Adrenal gland (tissue), 12 donors: ENCODE results near the gene COA1. TPM values are rescaled to one million over a fixed set of nuclear protein-coding genes. Genes with fewer than 3 reads are reported as not detected.

ENCODE experiments used
- DNase-seq, 7 donors: peaks; one replicate each; pipeline ENCODE4 v3.0.0-alpha.2; 2019 to 2020
- H3K27ac ChIP-seq, 5 donors: fragments of 200-600 bp; sonication (generic) in 4 of 5; 1 replicate in 3 of 5; 2 replicates in 2 of 5; pipeline versions ENCODE4 v1.5.1 to v1.8.0; 2016 to 2020; ENCODE audit warnings: mild to moderate bottlenecking in 1 of 5
- H3K27me3 ChIP-seq: fragments of 200-600 bp; 2 replicates; pipeline ENCODE4 v1.8.0; 2021
- H3K36me3 ChIP-seq, 2 donors: fragments of 200-600 bp; replicated peaks in 1 of 2; 1 replicate in 1 of 2; 2 replicates in 1 of 2; pipeline versions ENCODE4 v1.5.1 to v1.8.0; 2018 to 2022
- H3K4me1 ChIP-seq, 2 donors: fragments of 200-600 bp; replicated peaks in 1 of 2; 1 replicate in 1 of 2; 2 replicates in 1 of 2; pipeline versions ENCODE4 v1.5.1 to v1.8.0; 2018 to 2021
- H3K4me3 ChIP-seq, 4 donors: fragments of 200-600 bp; sonication (generic) in 3 of 4; one replicate each; pipeline ENCODE4 v1.5.1; 2016 to 2018
- H3K9me3 ChIP-seq, 3 donors: fragments of 200-600 bp; sonication (generic) in 1 of 3; replicated peaks in 1 of 3; 1 replicate in 2 of 3; 2 replicates in 1 of 3; pipeline versions ENCODE4 v1.5.1 to v1.8.0; 2016 to 2021
- CTCF ChIP-seq, 6 experiments: fragments of 450-650 bp in 4 of 6; fragments of 200-600 bp in 2 of 6; sonication (generic) in 1 of 6; IDR thresholded peaks; 1 replicate in 5 of 6; 2 replicates in 1 of 6; pipeline versions ENCODE4 v1.5.1 to v1.8.0; 2016 to 2021; ENCODE audit warnings: antibody characterized with exemption in 6 of 6, mild to moderate bottlenecking in 2 of 6, moderate library complexity in 1 of 6
- POLR2A ChIP-seq, 2 donors: fragments of 450-650 bp; IDR thresholded peaks; one replicate each; pipeline ENCODE4 v1.6.1; 2017; ENCODE audit warnings: antibody characterized with exemption in 2 of 2, mild to moderate bottlenecking in 2 of 2, moderate library complexity in 1 of 2
- WGBS, 4 donors: extraction: QIAGEN DNeasy Blood & Tissue Kit in 2 of 4; methylation state at CpG; one replicate each; pipeline versions ENCODE4 v1.1.5 to v1.1.7; 2013 to 2017; 5-methylcytosine and 5-hydroxymethylcytosine counted together
- intact Hi-C, 2 donors: fragments of 100-400 bp; cut with DNase I; formaldehyde crosslinking; loops; one replicate each; pipeline versions ENCODE4 v1.14.1 to v1.15.0; 2022 to 2023
- polyA plus RNA-seq, 3 donors: library from polyadenylated mRNA; stranded (reverse); fragments of 200-250 nt in 2 of 3; fragments of 350-450 nt in 1 of 3; fragmentation: Illumina TruSeq in 1 of 3; extraction: RNeasy Lipid Tissue Mini Kit (QIAGEN cat#74804) in 1 of 3; gene quantifications; one replicate each; pipeline ENCODE4 v1.2.3, GENCODE V29; 2013 to 2014
- total RNA-seq, 9 donors: library from RNA; depleted of rRNA in 4 of 9; stranded (reverse); fragments of >200 nt in 4 of 9; fragments of 120-200 nt in 1 of 9; fragmentation: NEBNext Ultra II Directional in 1 of 9; extraction: Animal tissue kit (Norgen Biotek cat#: 25700) in 1 of 9; gene quantifications; one replicate each; pipeline versions ENCODE4 v1.1.0 to v1.2.4, GENCODE V29; 2013 to 2023
- donor health status: healthy with polysubstance abuse.
- donor health status: Bipolar disorder and iron deficiency.
- donor health status: DM: yes; HTN: yes; CAD: no.
- donor health status: DM: no; HTN: no; CAD: no.
- donor health status: DM: no; HTN: no; CAD: no.
- donor health status: DM: yes; HTN: yes; CAD: no.

Gene COA1
- total and polyA plus RNA-seq, 12 donors = 19.0 to 60.0 (median 40.2) TPM

- DNase-seq = no peak
- no peak for TF ChIP-seq CTCF (IDR thresholded peaks at IDR 0.05)
- TF ChIP-seq POLR2A (IDR thresholded peaks at IDR 0.05) = no peak
- 74 to 81% (median 78%) methylated on average over 7 of the region's 7 CpGs for WGBS, 4 donors
- H3K36me3 ChIP-seq = no peaks in the 10 kb centered on the region
- no peak overlapping the region for H3K27ac ChIP-seq
- no peak overlapping the region for H3K4me3 ChIP-seq
- no peaks in the 10 kb centered on the region for H3K9me3 ChIP-seq
- peaks cover 16 to 17% of the 10 kb centered on the region in 2 donors for H3K4me1 ChIP-seq
- intact Hi-C loops = no loop called here
- no peaks in the 10 kb centered on the region for H3K27me3 ChIP-seq
These were observed 113.7 kb downstream of the COA1 start for GRCh38 chr7:43615558-43616145.

- intact Hi-C loops = no loop called here
- H3K4me1 ChIP-seq = peaks cover 16 to 17% of the 10 kb centered on the region in 2 donors
These were observed 116.4 kb downstream of the COA1 start for GRCh38 chr7:43612599-43613589.

GRCh38 chr7:43612128-43612527 lies 117.2 kb downstream of the COA1 start:
- peak overlapping the region in 4 of 5 donors; percentile 1 to 36 (median 15) for H3K27ac ChIP-seq
- intact Hi-C loops = no loop called here
- WGBS, 4 donors = 57 to 75% (median 66%) methylated on average over 5 of the region's 5 CpGs
- TF ChIP-seq POLR2A (IDR thresholded peaks at IDR 0.05) = no peak
- TF ChIP-seq CTCF (IDR thresholded peaks at IDR 0.05) = no peak
- no peak overlapping the region for H3K4me3 ChIP-seq
- peaks cover 0 to 13% of the 10 kb centered on the region in 2 donors for H3K36me3 ChIP-seq
- H3K27me3 ChIP-seq = no peaks in the 10 kb centered on the region
- no peaks in the 10 kb centered on the region for H3K9me3 ChIP-seq
- no peak for DNase-seq
- peaks cover 16 to 17% of the 10 kb centered on the region in 2 donors for H3K4me1 ChIP-seq

More at GRCh38 chr7:43612599-43613589, 116.4 kb downstream of the COA1 start:
- Histone ChIP-seq H3K27ac (peak overlapping the region in 4 of 5 donors; percentile 10 to 50 (median 30)), H3K27me3 (no peaks in the 10 kb centered on the region), H3K9me3 (no peaks in the 10 kb centered on the region), H3K4me3 (no peak overlapping the region), H3K36me3 (peaks cover 0 to 13% of the 10 kb centered on the region in 2 donors)
- peak in 3 of 7 donors; percentile 12 to 21 (median 13) for DNase-seq
- 25 to 42% (median 34%) methylated on average over 3 of the region's 3 CpGs for WGBS, 4 donors
- TF ChIP-seq POLR2A (IDR thresholded peaks at IDR 0.05) = no peak
- no peak for TF ChIP-seq CTCF (IDR thresholded peaks at IDR 0.05)

- H3K36me3 ChIP-seq = peaks cover 0 to 13% of the 10 kb centered on the region in 2 donors
- H3K27me3 ChIP-seq = no peaks in the 10 kb centered on the region
- H3K4me1 ChIP-seq = peaks cover 16 to 17% of the 10 kb centered on the region in 2 donors
- TF ChIP-seq CTCF (IDR thresholded peaks at IDR 0.05) = no peak
- TF ChIP-seq POLR2A (IDR thresholded peaks at IDR 0.05) = no peak
- DNase-seq = no peak
- H3K4me3 ChIP-seq = no peak overlapping the region
- H3K27ac ChIP-seq = no peak overlapping the region
- intact Hi-C loops = no loop called here
- H3K9me3 ChIP-seq = no peaks in the 10 kb centered on the region
- 97% methylated on average over 2 of the region's 2 CpGs for WGBS, 4 donors
These were observed 120.2 kb downstream of the COA1 start for GRCh38 chr7:43609097-43609496.
